HEK293 (cell line): ENCODE results near the gene PTPN11.

ENCODE experiments used
- CTCF ChIA-PET: fragments of 350-600 bp; formaldehyde crosslinking; extraction: SDS; loops from one replicate; lab custom pipeline; 2021; ENCODE audit warnings: antibody characterized with exemption; lab: Yijun Ruan, JAX
- POLR2A ChIA-PET: fragments of 300-600 bp; formaldehyde crosslinking; extraction: SDS; loops from one replicate; lab custom pipeline; 2020; ENCODE audit warnings: antibody characterized with exemption, inconsistent platforms; lab: Yijun Ruan, JAX
- H3K27ac ChIP-seq: fragments of 200-500 bp; sonication (Bioruptor generic); 2 replicates; pipeline ENCODE4 v1.5.1; 2014; ENCODE audit warnings: low read depth, low read length, control low read depth, inconsistent platforms; ENCODE audit errors: extremely low read depth
- H3K36me3 ChIP-seq, 2 experiments: fragments of 200-500 bp in 1 of 2; sonication (Bioruptor generic) in 1 of 2; 1 replicate in 1 of 2; 2 replicates in 1 of 2; pipeline ENCODE4 v1.5.1; 2014 to 2017; ENCODE audit warnings: inconsistent platforms in 2 of 2, low read length in 2 of 2; ENCODE audit not compliant: control insufficient read depth in 2 of 2, insufficient read depth in 1 of 2
- H3K4me1 ChIP-seq: fragments of 200-500 bp; sonication (Bioruptor generic); 2 replicates; pipeline ENCODE4 v1.5.1; 2014; ENCODE audit warnings: mild to moderate bottlenecking, low read length, inconsistent platforms; ENCODE audit not compliant: control insufficient read depth, insufficient read depth
- H3K4me3 ChIP-seq: 2 replicates; pipeline ENCODE4 v1.5.1; 2011; ENCODE audit warnings: low read depth, mild to moderate bottlenecking, control low read depth, low read length, moderate library complexity
- H3K9me3 ChIP-seq: fragments of 200-500 bp; sonication (Bioruptor generic); 2 replicates; pipeline ENCODE4 v1.5.1; 2014; ENCODE audit warnings: low read depth, low read length, inconsistent platforms; ENCODE audit not compliant: control insufficient read depth, insufficient read depth
- BCL6B ChIP-seq: fragments of 450-650 bp; formaldehyde crosslinking; IDR thresholded peaks from 2 replicates; pipeline ENCODE4 v1.5.1; 2017; ENCODE audit warnings: missing biosample characterization, missing genetic modification characterization
- FEZF1 ChIP-seq: fragments of 450-650 bp; formaldehyde crosslinking; IDR thresholded peaks from 2 replicates; pipeline ENCODE4 v1.5.1; 2016; ENCODE audit warnings: missing biosample characterization, missing genetic modification characterization
- GLIS1 ChIP-seq: fragments of 450-650 bp; formaldehyde crosslinking; IDR thresholded peaks from 2 replicates; pipeline ENCODE4 v1.5.1; 2016; ENCODE audit warnings: missing biosample characterization, missing genetic modification characterization
- OSR2 ChIP-seq: fragments of 450-650 bp; formaldehyde crosslinking; IDR thresholded peaks from 2 replicates; pipeline ENCODE4 v1.5.1; 2016; ENCODE audit warnings: missing biosample characterization, missing genetic modification characterization
- PRDM4 ChIP-seq: fragments of 450-650 bp; formaldehyde crosslinking; IDR thresholded peaks from 2 replicates; pipeline ENCODE4 v1.5.1; 2017; ENCODE audit warnings: missing biosample characterization, missing genetic modification characterization
- PRDM6 ChIP-seq: fragments of 450-650 bp; formaldehyde crosslinking; IDR thresholded peaks from 2 replicates; pipeline ENCODE4 v1.5.1; 2017; ENCODE audit warnings: missing biosample characterization, missing genetic modification characterization
- YY2 ChIP-seq: fragments of 450-650 bp; formaldehyde crosslinking; IDR thresholded peaks from 2 replicates; pipeline ENCODE4 v1.5.1; 2016; ENCODE audit warnings: missing biosample characterization, missing genetic modification characterization
- ZBTB21 ChIP-seq: fragments of 450-650 bp; formaldehyde crosslinking; IDR thresholded peaks from 2 replicates; pipeline ENCODE4 v1.5.1; 2017; ENCODE audit warnings: missing biosample characterization, missing genetic modification characterization
- ZIC2 ChIP-seq: fragments of 450-650 bp; formaldehyde crosslinking; IDR thresholded peaks from 2 replicates; pipeline ENCODE4 v1.5.1; 2016; ENCODE audit warnings: missing biosample characterization, missing genetic modification characterization
- ZNF175 ChIP-seq: fragments of 450-650 bp; formaldehyde crosslinking; IDR thresholded peaks from 2 replicates; pipeline ENCODE4 v1.5.1; 2016; ENCODE audit warnings: missing biosample characterization, missing genetic modification characterization
- ZNF2 ChIP-seq: fragments of 450-650 bp; formaldehyde crosslinking; IDR thresholded peaks from 2 replicates; pipeline ENCODE4 v1.5.1; 2016; ENCODE audit warnings: missing biosample characterization, missing genetic modification characterization
- ZNF223 ChIP-seq: fragments of 450-650 bp; formaldehyde crosslinking; IDR thresholded peaks from 2 replicates; pipeline ENCODE4 v1.5.1; 2016; ENCODE audit warnings: missing biosample characterization, missing genetic modification characterization
- ZNF302 ChIP-seq: fragments of 450-650 bp; formaldehyde crosslinking; IDR thresholded peaks from 2 replicates; pipeline ENCODE4 v1.5.1; 2016; ENCODE audit warnings: missing biosample characterization, missing genetic modification characterization, low read depth
- ZNF354C ChIP-seq: fragments of 450-650 bp; formaldehyde crosslinking; IDR thresholded peaks from 2 replicates; pipeline ENCODE4 v1.5.1; 2016; ENCODE audit warnings: missing biosample characterization, missing genetic modification characterization, low read depth, borderline replicate concordance
- ZNF362 ChIP-seq: fragments of 450-650 bp; formaldehyde crosslinking; IDR thresholded peaks from 2 replicates; pipeline ENCODE4 v1.5.1; 2016; ENCODE audit warnings: missing biosample characterization, missing genetic modification characterization
- ZNF488 ChIP-seq: fragments of 450-650 bp; formaldehyde crosslinking; IDR thresholded peaks from 2 replicates; pipeline ENCODE4 v1.5.1; 2016; ENCODE audit warnings: missing biosample characterization, missing genetic modification characterization
- ZNF560 ChIP-seq: fragments of 450-650 bp; formaldehyde crosslinking; IDR thresholded peaks from 2 replicates; pipeline ENCODE4 v1.5.1; 2017; ENCODE audit warnings: missing biosample characterization, missing genetic modification characterization, borderline replicate concordance
- ZNF580 ChIP-seq: fragments of 450-650 bp; formaldehyde crosslinking; IDR thresholded peaks from 2 replicates; pipeline ENCODE4 v1.5.1; 2016; ENCODE audit warnings: missing biosample characterization, missing genetic modification characterization
- ZNF670 ChIP-seq: fragments of 450-650 bp; formaldehyde crosslinking; IDR thresholded peaks from 2 replicates; pipeline ENCODE4 v1.5.1; 2016; ENCODE audit warnings: missing biosample characterization, missing genetic modification characterization, low read depth
- ZNF692 ChIP-seq: fragments of 450-650 bp; formaldehyde crosslinking; IDR thresholded peaks from 2 replicates; pipeline ENCODE4 v1.5.1; 2016; ENCODE audit warnings: missing biosample characterization, missing genetic modification characterization
- ZNF701 ChIP-seq: fragments of 450-650 bp; formaldehyde crosslinking; IDR thresholded peaks from 2 replicates; pipeline ENCODE4 v1.5.1; 2016; ENCODE audit warnings: missing biosample characterization, missing genetic modification characterization
- ZSCAN23 ChIP-seq: fragments of 450-650 bp; formaldehyde crosslinking; IDR thresholded peaks from 2 replicates; pipeline ENCODE4 v1.5.1; 2016; ENCODE audit warnings: missing biosample characterization, missing genetic modification characterization
- ZSCAN30 ChIP-seq: fragments of 450-650 bp; IDR thresholded peaks from 2 replicates; pipeline ENCODE4 v1.5.1; 2018; ENCODE audit warnings: missing biosample characterization, mild to moderate bottlenecking, missing genetic modification characterization, moderate library complexity

Gene PTPN11

GRCh38 chr12:112496496-112496895, 77.7 kb downstream of the PTPN11 start:
- H3K36me3 ChIP-seq: peaks cover 32 to 59% of the 10 kb centered on the region in 2 experiments
- no peaks in the 10 kb centered on the region for H3K4me1 ChIP-seq
- H3K27ac ChIP-seq: no peak overlapping the region
- ChIA-PET CTCF (no interaction called here), POLR2A (no interaction called here)
- H3K4me3 ChIP-seq: no peak overlapping the region
- TF ChIP-seq ZNF580 (tag by site-specific recombination) (no peak), ZNF2 (no peak), ZNF701 (tag by site-specific recombination) (no peak), GLIS1 (tag by site-specific recombination) (no peak), ZSCAN30 (no peak), ZNF223 (tag by site-specific recombination) (no peak), ZIC2 (tag by site-specific recombination) (no peak), PRDM4 (tag by site-specific recombination) (no peak), OSR2 (tag by site-specific recombination) (no peak), YY2 (no peak), ZNF175 (tag by site-specific recombination) (no peak), ZNF362 (tag by site-specific recombination) (no peak), FEZF1 (tag by site-specific recombination) (no peak), PRDM6 (tag by site-specific recombination) (no peak), ZNF692 (tag by site-specific recombination) (no peak), ZNF488 (tag by site-specific recombination) (no peak)
- TF ChIP-seq, all 188 proteins: peak for 0
- H3K9me3 ChIP-seq: no peaks in the 10 kb centered on the region

GRCh38 chr12:112498580-112498979, 79.8 kb downstream of the PTPN11 start:
- TF ChIP-seq ZIC2 (tag by site-specific recombination) (no peak), PRDM6 (tag by site-specific recombination) (no peak), ZNF354C (tag by site-specific recombination) (no peak), ZBTB21 (tag by site-specific recombination) (no peak), ZNF302 (tag by site-specific recombination) (no peak), ZSCAN23 (tag by site-specific recombination) (no peak), ZNF670 (no peak), ZNF560 (tag by site-specific recombination) (no peak), BCL6B (no peak)
- POLR2A ChIA-PET: no interaction called here
- no peaks in the 10 kb centered on the region for H3K4me1 ChIP-seq
- CTCF ChIA-PET: no interaction called here
- H3K36me3 ChIP-seq: peaks cover 37 to 65% of the 10 kb centered on the region in 2 experiments
- no peak overlapping the region for H3K4me3 ChIP-seq
- H3K27ac ChIP-seq: no peak overlapping the region
- no peaks in the 10 kb centered on the region for H3K9me3 ChIP-seq
